ENCODE data around the gene TRIM75. TPM values are rescaled to one million over a fixed set of nuclear protein-coding genes. Genes with fewer than 3 reads are reported as not detected.
"Not testable (repeated sequence)": the region's sequence is repeated elsewhere in the genome, so short reads cannot be mapped to it uniquely, and the experiment has no call there.

The TRIM75 gene
- total RNA-seq, 1 experiment from 2014 or later: not detected

- no peak for DNase-seq (ENCODE audit: low spot score)
Observed at GRCh38 chr4:165077034-165077578, 23.4 kb downstream of the TRIM75 start.

GRCh38 chr4:165079476-165079875 is 25.8 kb downstream of the TRIM75 start:
- DNase-seq (ENCODE audit: low spot score): no peak

GRCh38 chr4:165084787-165085186 is 31.1 kb downstream of the TRIM75 start:
- DNase-seq (ENCODE audit: low spot score): not testable (repeated sequence)

- no peak for DNase-seq (ENCODE audit: low spot score)
Observed at GRCh38 chr4:165085946-165086345, 32.3 kb downstream of the TRIM75 start.

- DNase-seq (ENCODE audit: low spot score): no peak
Observed at GRCh38 chr4:165088366-165088765, 34.7 kb downstream of the TRIM75 start.

- DNase-seq (ENCODE audit: low spot score): not testable (repeated sequence)
Observed at GRCh38 chr4:165092187-165092586, 38.5 kb downstream of the TRIM75 start.

GRCh38 chr4:165094873-165095272 is 41.2 kb downstream of the TRIM75 start:
- no peak for DNase-seq (ENCODE audit: low spot score)

- no peak for DNase-seq (ENCODE audit: low spot score)
Observed at GRCh38 chr4:165095291-165095690, 41.6 kb downstream of the TRIM75 start.

- DNase-seq (ENCODE audit: low spot score): peak; percentile 11
Observed at GRCh38 chr4:165096776-165097175, 43.1 kb downstream of the TRIM75 start.

- DNase-seq (ENCODE audit: low spot score): no peak
Observed at GRCh38 chr4:165101641-165102040, 48.0 kb downstream of the TRIM75 start.

GRCh38 chr4:165106518-165106917 is 52.9 kb downstream of the TRIM75 start:
- no peak for DNase-seq (ENCODE audit: low spot score)

Other genes with a start within 250 kb of the TRIM75 start
- gene APELA, start 176.7 kb upstream of the TRIM75 start, total RNA-seq (2014; rRNA removed; shearing (Covaris generic)): 0.04 and 0.10 TPM in 2 replicates
- not detected in 2 replicates for gene TRIM61, start 76.2 kb upstream of the TRIM75 start, total RNA-seq (2014; rRNA removed; shearing (Covaris generic))
- gene TRIM60, start 21.9 kb upstream of the TRIM75 start, total RNA-seq (2014; rRNA removed; shearing (Covaris generic)): not detected in 2 replicates
- gene TMEM192, start 59.0 kb downstream of the TRIM75 start, total RNA-seq (2014; rRNA removed; shearing (Covaris generic)): 22.7 and 24.7 TPM in 2 replicates
- gene KLHL2, start 153.7 kb downstream of the TRIM75 start, total RNA-seq (2014; rRNA removed; shearing (Covaris generic)): 12.0 and 13.2 TPM in 2 replicates

Measured in H4 (cell line).